ENCODE measurements around the gene APOBEC3G. TPM values are rescaled to one million over a fixed set of nuclear protein-coding genes. Genes with fewer than 3 reads are reported as not detected.

Gene APOBEC3G
- polyA plus RNA-seq, 4 donors = 6.8 to 10.2 (median 7.6) TPM

DNA sequence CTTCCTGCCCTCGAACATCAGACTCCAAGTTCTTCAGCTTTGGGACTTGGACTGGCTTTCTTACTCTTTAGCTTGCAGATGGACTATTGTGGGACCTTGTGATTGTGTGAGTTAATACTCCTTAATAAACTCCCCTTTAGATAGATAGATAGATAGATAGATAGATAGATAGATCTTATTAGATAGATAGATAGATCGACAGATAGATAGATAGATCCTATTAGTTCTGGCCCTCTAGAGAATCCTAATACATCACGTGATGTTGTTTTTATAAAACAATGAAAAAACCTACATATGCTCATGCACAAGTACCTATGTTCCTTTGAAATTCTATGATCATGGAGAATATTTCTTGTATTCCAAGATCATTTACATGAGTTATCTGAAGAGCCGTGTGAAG is 43.9 kb downstream of the APOBEC3G start:
- no peak for DNase-seq (ENCODE audit: low read depth in 4 of 4, low spot score in 3 of 4)

DNA sequence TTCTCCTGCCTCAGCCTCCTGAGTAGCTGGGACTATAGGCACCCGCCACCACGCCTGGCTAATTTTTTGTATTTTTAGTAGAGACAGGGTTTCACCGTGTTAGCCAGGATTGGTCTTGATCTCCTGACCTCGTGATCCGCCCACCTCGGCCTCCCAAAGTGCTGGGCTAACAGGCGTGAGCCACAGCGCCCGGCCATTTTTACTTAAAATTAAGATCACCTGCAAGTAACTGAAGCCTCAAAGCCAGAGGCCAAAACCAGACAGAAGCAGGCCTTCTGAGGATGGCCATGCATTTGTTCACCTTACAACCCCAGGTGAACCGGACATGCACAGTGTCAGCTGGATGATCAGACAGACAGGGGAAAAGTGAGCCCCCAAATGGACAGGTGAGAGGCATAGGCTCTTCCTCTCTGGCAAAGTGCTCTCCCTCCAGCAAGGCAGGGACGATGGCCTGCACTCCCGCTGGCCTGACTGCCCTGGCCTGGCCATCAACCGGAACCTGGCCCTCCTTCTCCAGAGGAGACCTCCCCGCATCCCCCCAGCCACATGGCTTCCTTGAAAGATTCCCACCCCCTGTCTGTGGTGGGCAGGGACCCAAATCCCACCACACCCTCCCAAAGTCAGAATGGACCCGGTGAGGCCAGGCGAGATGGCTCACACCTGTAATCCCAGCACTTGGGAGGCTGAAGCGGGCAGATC is 45.8 kb downstream of the APOBEC3G start:
- DNase-seq (ENCODE audit: low read depth in 4 of 4, low spot score in 3 of 4) = no peak

DNA sequence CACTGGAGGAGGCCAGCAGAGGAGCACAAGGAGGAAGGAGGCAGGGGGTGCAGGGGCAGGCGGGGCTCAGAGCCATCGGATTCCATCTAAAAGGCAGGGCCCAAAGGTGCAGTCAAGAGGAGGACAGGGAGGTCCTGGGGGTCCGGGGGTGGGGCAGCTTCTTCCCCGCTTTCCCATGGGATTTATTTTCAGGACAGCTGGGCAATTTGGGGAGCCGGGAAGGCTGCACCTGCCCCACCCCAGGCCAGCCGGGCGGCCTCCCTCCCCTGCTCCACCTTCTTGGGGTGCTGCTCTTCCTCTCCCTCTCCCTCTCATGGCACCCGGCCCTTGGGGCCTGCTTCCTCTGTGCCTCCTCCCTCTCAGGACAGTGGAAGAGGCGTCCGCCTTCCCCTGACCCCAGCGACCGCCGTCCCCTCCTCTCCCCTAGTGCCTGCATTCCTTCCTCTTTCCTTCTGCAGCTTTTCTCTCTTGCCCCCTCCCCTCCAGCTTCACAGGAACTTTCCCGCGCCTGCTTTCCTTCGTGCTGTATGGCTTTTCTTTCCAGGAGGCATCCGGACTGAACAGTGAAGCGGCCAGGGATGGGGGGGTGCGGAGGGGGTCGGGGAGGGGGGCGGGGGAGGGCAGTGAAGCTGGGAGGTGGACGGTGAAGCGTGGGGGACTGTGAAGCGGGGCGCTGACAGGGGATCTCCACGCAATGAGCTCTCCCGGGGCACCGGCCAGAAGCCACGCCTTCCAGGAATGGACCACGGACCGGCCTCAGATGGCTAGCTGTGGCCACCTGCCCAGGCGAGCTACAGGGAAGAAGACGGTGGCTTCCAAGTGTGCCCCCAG is 46.9 kb downstream of the APOBEC3G start:
- no peak for DNase-seq (ENCODE audit: low read depth in 4 of 4, low spot score in 3 of 4)

DNA sequence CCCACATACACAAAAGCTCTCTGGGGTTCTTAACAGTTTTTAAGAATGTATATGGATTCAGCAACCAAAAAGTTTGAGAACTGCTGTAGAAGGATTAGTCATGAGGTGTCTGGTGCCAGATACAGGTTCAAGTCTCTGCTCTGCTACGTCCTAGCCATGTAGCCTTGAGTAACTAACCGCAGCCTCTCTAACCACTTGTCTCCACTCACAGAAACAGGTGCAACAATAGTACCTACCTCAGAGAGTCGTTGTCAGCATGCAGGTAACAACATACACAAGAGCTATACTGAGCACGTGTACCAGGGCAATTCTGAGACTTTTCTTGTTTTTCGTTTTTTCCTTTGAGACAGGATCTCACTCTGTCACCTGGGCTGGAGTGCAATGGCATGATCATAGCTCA is 48.5 kb downstream of the APOBEC3G start:
- no peak for DNase-seq (ENCODE audit: low read depth in 4 of 4, low spot score in 3 of 4)

DNA sequence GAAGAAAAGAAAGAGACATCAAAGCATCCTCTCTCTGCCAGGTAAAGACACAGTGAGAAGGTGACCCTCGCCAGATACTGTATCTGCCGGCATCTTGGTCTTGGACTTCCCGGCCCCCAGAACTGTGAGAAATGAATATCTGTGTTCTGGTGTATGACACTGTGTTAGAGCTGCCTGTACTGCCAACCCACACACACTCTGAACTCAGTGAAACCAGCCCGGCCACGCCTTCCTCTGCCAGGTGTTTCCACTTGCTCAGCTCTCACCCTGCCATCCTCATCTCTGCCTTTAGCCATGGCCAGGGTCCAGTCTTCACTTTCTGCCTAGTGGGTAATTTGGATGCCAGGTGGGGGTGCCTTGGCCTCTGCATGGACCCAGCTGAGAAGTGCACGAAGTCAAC is 51.4 kb downstream of the APOBEC3G start:
- no peak for DNase-seq (ENCODE audit: low read depth in 4 of 4, low spot score in 3 of 4)

DNA sequence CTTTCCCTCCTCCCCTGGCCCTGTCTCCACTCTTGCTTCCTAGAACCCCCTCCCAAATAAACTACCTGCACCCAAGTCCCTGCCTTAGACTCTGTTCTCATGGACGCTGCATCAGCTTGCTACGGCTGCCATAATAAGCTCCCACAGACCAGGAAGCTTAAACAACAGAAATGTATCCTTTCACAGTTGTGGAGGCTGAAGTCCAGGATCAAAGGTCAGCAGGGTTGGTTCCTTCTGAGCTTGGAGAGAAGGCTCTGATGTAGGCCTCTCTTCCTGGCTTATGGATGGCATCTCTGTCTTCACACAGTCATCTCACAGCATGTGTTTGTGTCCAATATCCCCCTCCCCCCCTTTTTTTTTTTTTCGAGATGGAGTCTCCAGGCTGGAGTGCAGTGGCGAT is 52.0 kb downstream of the APOBEC3G start:
- no peak for DNase-seq (ENCODE audit: low read depth in 4 of 4, low spot score in 3 of 4)

DNA sequence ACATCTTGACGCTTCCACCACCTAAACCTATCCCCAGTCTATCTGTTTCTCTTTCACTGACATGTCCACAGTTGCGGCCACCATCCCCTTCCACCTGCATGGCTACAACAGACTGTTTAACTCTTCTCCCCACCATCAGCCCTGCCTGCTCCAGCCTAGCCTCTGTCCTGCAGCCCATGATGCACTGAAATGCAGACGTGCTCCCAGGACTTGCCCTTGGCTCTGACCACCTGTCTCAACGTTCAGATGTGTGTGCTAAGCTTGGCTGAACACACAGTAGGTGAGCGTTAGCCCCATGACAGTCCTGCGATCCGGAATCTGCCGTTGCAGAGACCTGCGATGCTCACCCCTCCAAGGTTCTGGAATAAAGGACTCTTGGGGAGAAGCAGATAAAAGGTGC is 52.7 kb downstream of the APOBEC3G start:
- no peak for DNase-seq (ENCODE audit: low read depth in 4 of 4, low spot score in 3 of 4)

DNA sequence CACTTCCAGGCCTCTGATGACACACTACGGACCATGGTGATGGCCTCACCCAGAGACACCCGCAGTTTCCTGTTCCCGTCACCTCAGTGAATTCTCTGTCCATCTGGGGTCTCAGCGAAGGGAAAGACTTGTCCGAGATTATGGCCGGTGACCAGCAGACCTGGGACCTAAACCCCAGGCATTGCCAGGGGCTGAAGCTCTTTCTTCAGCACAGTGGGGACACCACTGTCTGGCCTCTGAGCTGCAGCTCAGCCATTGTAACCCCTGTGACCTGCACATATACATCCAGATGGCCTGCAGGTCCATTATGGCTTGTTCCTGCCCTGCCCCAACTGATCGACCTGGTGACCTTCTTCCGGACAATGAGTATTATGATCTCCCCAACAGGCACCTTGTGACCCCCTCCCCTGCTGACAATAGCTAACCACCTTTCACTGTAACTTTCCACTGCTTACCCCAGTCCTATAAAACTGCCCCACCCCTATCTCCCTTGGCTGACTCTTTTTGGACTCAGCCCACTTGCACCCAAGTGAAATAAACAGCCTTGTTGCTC is 53.2 kb downstream of the APOBEC3G start:
- no peak for DNase-seq (ENCODE audit: low read depth in 4 of 4, low spot score in 3 of 4)

DNA sequence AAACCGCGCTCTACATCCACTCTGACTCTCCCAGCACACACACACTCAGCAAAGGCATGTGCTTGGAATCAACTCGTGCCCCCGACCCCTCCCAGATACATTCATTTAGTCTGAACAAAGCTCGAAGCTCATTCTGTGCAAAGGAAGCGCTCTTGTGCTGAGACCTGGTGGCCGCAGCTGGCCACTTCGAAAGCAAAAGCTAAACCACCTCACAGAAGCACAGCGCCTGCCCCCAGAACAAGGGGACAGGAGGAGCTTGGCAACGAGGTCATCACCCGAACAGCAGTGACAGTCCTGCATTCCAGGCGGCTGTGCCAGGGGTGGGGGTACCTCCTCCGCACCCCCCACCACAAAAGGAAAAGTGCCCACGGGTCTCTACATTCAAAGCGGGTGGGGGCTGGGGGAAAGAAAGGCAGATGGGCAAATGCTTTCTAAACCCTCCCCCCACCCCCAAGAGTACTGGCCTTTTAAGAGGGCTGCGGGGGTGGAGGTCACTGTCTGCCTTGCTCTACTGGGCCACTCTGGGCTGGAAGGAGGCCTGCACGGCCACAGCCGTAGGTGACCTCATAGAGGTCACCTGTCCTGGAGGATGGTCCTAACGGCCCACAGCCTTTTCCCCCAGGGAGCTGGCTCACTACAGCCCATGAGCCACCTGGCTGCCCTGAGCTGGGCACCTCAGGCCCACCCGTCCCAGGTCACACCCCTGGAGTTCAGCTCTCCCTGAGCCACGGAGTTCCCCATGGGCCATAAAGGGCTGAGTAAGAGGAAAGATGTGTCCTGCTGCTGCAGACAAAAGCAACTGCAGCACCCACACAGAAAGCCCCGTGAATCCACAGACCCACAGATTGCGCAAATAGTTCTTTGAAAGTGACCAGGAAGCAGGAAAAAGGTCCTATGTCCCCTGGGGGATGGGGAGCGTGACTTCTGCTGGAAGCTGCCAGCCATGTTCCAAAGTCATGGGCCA is 54.1 kb downstream of the APOBEC3G start:
- no peak for DNase-seq (ENCODE audit: low read depth in 4 of 4, low spot score in 3 of 4)

DNA sequence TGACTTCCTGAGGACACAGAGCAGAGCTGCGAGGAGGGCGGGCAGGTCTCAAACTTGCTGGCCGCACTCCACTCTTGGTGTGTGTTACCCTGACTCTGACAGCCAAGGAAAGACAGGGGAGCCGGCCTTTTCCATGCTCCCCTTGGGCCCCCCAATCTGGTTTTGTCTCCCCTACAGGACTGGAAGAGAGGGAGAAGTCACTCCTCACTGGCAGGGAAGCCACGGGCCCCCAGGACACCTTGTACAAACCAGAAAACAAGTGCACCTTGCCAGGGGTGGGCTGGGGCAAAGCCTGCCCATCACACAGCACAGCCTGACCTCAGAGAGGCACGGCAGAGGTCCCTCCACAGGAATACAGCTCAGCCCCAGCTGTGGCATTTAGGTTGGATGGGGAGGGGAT is 55.2 kb downstream of the APOBEC3G start:
- DNase-seq (ENCODE audit: low read depth in 4 of 4, low spot score in 3 of 4) = no peak

DNA sequence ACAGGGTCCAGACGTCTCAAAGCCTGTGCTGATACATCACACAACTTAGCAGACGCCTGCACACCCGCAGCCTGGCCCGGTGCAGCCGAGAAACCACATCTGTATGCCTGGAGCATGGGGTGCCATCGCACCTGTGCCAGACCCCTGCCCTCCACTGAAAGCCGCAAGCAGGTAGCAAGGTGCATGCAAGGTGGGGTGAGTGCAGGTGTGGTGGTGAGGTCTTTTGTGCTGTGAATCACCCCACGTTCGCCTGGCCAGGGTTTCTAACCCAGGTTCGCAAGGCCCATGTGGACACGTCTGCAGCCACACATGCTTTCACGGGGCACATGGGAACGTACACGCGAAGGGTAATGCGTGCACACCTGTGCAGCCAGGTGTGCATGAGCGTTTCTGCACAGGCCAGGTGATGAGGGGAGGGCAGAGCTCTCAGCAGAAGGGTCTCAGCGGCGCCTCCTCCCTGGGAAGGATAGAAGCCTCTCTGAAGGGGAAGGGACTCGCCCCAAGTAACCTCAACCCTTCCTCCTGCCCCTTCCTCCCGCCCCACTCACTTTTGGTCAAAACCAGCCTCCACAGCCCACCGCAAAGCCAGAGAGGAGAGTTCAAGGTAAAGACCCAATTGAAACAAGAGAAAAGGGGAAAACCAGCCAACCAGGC is 55.9 kb downstream of the APOBEC3G start:
- no peak for DNase-seq (ENCODE audit: low read depth in 4 of 4, low spot score in 3 of 4)

DNA sequence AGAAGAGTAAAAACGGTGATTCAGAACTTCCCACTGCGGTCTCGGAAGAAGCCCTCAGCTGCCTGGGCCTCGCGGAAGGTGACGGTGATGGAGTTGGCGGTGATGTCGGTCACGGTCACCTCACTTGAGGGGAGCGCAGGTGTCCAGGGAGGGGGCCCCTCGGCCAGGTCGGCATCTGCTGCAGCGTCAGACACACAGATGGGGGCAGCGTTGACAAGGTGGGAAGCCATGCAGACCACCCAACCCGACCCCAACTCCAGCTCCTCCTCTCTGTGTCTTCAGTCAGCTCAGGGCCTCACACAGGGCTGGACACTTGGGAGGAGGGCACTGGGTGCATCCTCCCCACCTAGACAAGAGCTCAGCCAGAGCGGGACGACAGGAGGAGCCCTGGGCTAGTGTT is 56.8 kb downstream of the APOBEC3G start:
- no peak for DNase-seq (ENCODE audit: low read depth in 4 of 4, low spot score in 3 of 4)

DNA sequence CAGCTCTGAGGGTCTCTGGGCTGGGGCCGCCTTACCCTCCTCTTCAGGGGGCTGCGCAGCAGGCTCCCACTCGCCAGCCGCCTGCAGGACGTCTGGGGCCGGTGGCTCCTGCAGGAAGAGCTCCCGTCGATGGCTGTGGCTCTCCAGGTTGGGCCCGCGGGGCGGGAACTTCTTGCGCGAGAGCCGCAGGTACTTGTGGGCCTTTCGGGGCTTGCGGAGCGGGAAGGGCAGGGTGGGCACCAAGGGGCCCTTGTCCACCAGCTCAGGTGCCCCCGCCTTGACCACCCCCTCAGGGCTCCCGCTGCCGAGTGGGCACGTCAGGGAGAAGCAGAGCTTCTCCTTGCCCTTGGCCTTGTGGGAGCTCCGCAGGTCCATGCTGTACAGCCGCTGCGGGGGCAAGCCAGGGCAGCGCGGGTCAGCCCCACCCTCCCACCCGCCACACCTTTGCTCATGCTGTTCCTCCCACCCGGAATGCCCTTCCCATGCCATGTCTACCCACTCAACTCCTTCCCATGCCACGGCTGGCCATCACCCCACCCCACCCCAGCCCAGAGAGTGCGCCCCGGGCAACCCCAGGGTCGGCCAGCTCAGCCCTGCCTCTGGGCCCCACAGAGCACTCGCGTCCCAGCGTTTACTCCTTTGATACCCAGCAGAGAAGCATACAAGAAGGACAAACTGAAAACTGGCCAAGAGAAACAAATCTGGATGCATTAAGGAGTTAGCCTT is 57.5 kb downstream of the APOBEC3G start:
- DNase-seq (ENCODE audit: low read depth in 4 of 4, low spot score in 3 of 4) = no peak

DNA sequence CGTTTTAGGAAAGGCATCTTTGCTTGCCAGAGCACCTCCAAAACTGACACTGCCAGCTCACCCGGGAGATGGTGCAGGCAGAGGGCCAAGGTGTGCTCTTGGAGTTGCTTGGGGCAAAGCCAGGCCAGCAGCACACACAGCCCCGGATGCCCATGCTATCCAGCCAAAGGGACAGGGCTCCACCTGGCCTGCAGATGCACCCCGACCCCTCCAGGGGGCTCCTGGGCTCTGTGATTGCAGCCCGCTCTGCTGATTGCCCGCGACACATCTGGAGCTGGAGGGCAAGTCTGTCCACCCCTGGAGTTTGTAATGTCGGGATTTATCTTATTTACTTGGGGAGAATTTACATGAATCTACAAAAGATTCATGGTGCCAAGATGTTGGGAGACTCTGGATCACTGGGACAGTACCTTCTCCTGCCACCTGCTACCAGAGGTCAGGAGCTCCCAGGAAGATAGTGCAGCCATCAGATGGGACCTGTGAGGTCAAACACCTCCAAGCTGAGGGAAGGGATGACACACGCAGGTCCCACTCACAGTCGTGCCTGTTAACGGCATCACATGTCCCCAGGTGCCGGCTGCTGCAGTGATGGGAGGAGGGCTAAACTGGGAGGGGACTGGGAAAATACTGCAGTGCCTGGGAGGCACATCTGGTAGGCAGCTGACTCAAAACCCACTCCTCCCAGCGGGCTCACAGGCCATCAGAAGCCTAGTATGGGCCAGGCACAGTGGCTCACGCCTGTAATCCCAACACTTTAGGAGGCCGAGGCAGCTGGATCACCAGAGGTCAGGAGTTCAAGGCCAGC is 58.2 kb downstream of the APOBEC3G start:
- DNase-seq (ENCODE audit: low read depth in 4 of 4, low spot score in 3 of 4) = no peak

DNA sequence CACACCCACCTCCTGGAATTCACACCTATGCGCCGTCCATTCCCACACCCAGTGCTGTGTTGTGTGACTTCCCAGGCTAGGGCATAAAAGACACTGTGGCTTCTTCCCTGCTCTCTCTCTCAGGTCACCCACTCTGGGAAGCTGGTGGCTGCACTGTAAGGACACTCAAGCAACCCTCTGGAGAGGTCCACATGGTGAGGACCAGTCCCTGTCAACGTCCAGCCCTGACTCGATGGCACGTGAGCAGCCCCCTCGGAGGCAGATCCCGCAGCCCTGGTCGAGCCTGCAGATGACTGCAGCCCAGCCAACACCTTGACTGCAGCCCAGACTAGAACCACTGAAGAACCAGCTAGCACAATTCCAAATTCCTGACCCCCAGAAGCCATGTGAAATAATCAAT is 59.2 kb downstream of the APOBEC3G start:
- no peak for DNase-seq (ENCODE audit: low read depth in 4 of 4, low spot score in 3 of 4)

Measured in left renal pelvis (tissue), 4 donors.